Mesendoderm (in vitro differentiated cells): ENCODE results near the gene PGGHG.

Source experiments
- DNase-seq: peaks from one replicate; pipeline ENCODE4 v3.0.0; 2013
- H2AK5ac ChIP-seq: 2 replicates; pipeline ENCODE4 v1.6.1; 2013; ENCODE audit warnings: low read length, inconsistent platforms
- H2BK120ac ChIP-seq: 2 replicates; pipeline ENCODE4 v1.6.1; 2013; ENCODE audit warnings: low read depth, mild to moderate bottlenecking, low read length, moderate library complexity, mixed read lengths
- H2BK15ac ChIP-seq: replicated peaks from 2 replicates; pipeline ENCODE4 v1.6.1; 2013; ENCODE audit warnings: low read depth, mild to moderate bottlenecking, moderate library complexity
- H2BK5ac ChIP-seq: 2 replicates; pipeline ENCODE4 v1.6.1; 2013; ENCODE audit warnings: low read length, inconsistent platforms
- H3K18ac ChIP-seq: 2 replicates; pipeline ENCODE4 v1.6.1; 2013; ENCODE audit warnings: mild to moderate bottlenecking, low read length, mixed read lengths
- H3K23ac ChIP-seq: one replicate; pipeline ENCODE4 v1.6.1; 2013; ENCODE audit warnings: low read length
- H3K27ac ChIP-seq: 2 replicates; pipeline ENCODE4 v1.5.1; 2013; ENCODE audit warnings: low read depth, mild to moderate bottlenecking, inconsistent platforms, low read length, moderate library complexity
- H3K27me3 ChIP-seq: 2 replicates; pipeline ENCODE4 v1.6.1; 2013; ENCODE audit warnings: low read length, control low read depth, mild to moderate bottlenecking, inconsistent platforms; ENCODE audit not compliant: insufficient read depth, poor library complexity
- H3K36me3 ChIP-seq: 2 replicates; pipeline ENCODE4 v1.6.1; 2013; ENCODE audit warnings: low read length, inconsistent platforms; ENCODE audit not compliant: control insufficient read depth, insufficient read depth
- H3K4ac ChIP-seq: one replicate; pipeline ENCODE4 v1.6.1; 2013; ENCODE audit warnings: low read depth, mild to moderate bottlenecking, low read length, moderate library complexity
- H3K4me1 ChIP-seq: 2 replicates; pipeline ENCODE4 v1.6.1; 2013; ENCODE audit warnings: low read depth, low read length, inconsistent platforms; ENCODE audit not compliant: control insufficient read depth
- H3K4me2 ChIP-seq: 2 replicates; pipeline ENCODE4 v1.6.1; 2013; ENCODE audit warnings: low read length
- H3K4me3 ChIP-seq: 2 replicates; pipeline ENCODE4 v1.5.1; 2013; ENCODE audit warnings: mild to moderate bottlenecking, low read length
- H3K56ac ChIP-seq: one replicate; pipeline ENCODE4 v1.6.1; 2013; ENCODE audit warnings: low read length
- H3K79me1 ChIP-seq: 2 replicates; pipeline ENCODE4 v1.6.1; 2013; ENCODE audit warnings: low read length, inconsistent platforms
- H3K79me2 ChIP-seq: 2 replicates; pipeline ENCODE4 v1.6.1; 2013; ENCODE audit warnings: mild to moderate bottlenecking, low read length; ENCODE audit not compliant: control insufficient read depth, insufficient read depth
- H3K9ac ChIP-seq: 2 replicates; pipeline ENCODE4 v1.6.1; 2013; ENCODE audit warnings: low read length, inconsistent platforms
- H4K5ac ChIP-seq: one replicate; pipeline ENCODE4 v1.6.1; 2013; ENCODE audit warnings: low read length
- H4K8ac ChIP-seq: one replicate; pipeline ENCODE4 v1.6.1; 2013; ENCODE audit warnings: low read depth, mild to moderate bottlenecking, control low read depth, low read length, moderate library complexity
- WGBS: extraction: QIAGEN DNeasy Blood & Tissue Kit; methylation state at CpG from one replicate; pipeline ENCODE4 v1.1.7; 2013; ENCODE audit warnings: low lambda C conversion rate, missing lambda C conversion rate; ENCODE audit not compliant: insufficient coverage; ENCODE audit errors: extremely low coverage; 5-methylcytosine and 5-hydroxymethylcytosine counted together

Gene PGGHG

DNA sequence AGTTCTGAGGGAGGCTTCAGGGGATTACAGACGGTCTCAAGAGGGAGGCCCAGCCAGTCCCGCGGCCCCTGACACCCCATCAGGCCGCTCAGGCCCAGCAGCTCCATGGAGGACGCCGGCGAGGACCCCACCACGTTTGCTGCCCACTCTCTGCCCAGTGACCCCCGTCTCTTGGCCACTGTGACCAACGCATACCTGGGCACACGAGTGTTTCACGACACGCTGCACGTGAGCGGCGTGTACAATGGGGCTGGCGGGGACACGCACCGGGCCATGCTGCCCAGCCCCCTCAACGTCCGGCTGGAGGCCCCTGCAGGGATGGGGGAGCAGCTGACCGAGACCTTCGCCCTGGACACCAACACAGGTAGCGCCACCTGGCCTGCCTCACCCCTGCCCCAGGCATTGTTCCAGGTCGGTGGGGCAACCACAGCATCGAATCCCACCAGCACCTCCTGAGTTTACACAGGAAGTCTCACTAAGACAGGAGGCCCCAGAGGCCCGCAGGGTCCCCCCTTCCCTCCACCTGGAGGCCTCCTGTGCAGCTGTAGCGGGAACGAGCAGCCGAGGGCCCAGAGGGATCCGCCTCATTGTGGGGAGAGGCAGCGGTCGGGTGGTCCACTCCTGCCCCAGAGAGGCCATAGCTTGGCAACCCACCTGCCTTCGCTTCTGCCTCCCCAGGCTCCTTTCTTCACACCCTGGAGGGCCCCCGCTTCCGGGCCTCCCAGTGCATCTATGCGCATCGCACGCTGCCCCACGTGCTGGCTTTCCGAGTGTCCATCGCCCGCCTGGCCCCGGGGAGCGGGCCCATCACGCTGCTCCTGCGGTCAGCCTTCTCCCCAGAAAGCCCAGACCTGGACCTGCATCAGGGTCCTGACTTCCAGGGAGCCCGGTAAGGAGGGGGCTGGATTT is 1.0 kb downstream of the PGGHG start:
- Histone ChIP-seq H3K4me3 (no peak overlapping the region), H3K4ac (peak overlapping the region; percentile 66), H2BK120ac (peak overlapping the region; percentile 39), H3K9ac (peak overlapping the region; percentile 72), H3K56ac (peak overlapping the region; percentile 77), H3K79me2 (no peaks in the 10 kb centered on the region), H3K18ac (peak overlapping the region; percentile 56), H3K27me3 (no peaks in the 10 kb centered on the region), H3K79me1 (peaks cover 1% of the 10 kb centered on the region), H3K27ac (no peak overlapping the region), H3K4me1 (peaks cover 12% of the 10 kb centered on the region), H2BK15ac (no peak overlapping the region), H4K5ac (no peak overlapping the region), H3K36me3 (peaks cover 8% of the 10 kb centered on the region), H2AK5ac (no peak overlapping the region), H4K8ac (no peak overlapping the region), H2BK5ac (no peak overlapping the region), H3K23ac (peak overlapping the region; percentile 90), H3K4me2 (peak overlapping the region; percentile 49)
- no peak for DNase-seq
- WGBS, result no CpG with 5 or more reads among the region's 48 CpGs

DNA sequence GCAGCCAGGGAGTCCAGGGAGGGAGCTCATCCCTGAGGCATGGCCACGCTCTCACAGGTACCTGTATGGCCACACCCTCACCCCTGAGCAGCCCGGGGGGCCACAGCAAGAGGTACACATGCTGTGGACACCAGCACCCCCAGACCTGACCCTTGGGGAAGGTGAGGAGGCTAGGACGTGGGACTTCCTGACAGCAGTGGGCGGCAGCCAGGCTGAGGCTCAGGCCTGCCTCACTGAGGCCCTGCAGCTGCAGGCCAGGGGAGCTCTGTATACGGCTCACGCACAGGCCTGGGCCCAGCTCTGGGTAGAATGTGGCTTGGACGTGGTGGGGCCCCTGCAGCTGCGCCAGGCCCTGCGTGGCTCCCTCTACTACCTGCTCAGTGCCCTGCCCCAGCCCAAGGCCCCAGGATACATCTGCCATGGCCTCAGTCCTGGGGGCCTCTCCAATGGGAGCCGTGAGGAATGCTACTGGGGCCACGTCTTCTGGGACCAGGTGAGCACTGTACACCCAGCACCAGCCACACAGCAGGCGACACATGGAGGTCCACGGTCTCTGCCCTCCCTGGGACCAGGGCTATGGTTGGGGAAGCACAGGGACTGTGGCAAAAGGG is 1.8 kb downstream of the PGGHG start:
- Histone ChIP-seq H3K36me3 (peaks cover 8% of the 10 kb centered on the region), H2BK15ac (no peak overlapping the region), H3K23ac (peak overlapping the region; percentile 66), H4K8ac (no peak overlapping the region), H3K27ac (peak overlapping the region; percentile 58), H3K79me1 (peaks cover 1% of the 10 kb centered on the region), H3K56ac (peak overlapping the region; percentile 77), H3K4ac (no peak overlapping the region), H3K18ac (no peak overlapping the region), H2BK120ac (no peak overlapping the region), H2AK5ac (no peak overlapping the region), H3K4me1 (peaks cover 12% of the 10 kb centered on the region), H3K4me2 (peak overlapping the region; percentile 40), H4K5ac (no peak overlapping the region), H3K27me3 (no peaks in the 10 kb centered on the region), H3K9ac (peak overlapping the region; percentile 71), H2BK5ac (no peak overlapping the region), H3K79me2 (no peaks in the 10 kb centered on the region), H3K4me3 (no peak overlapping the region)
- no peak for DNase-seq
- no CpG with 5 or more reads among the region's 13 CpGs for WGBS

DNA sequence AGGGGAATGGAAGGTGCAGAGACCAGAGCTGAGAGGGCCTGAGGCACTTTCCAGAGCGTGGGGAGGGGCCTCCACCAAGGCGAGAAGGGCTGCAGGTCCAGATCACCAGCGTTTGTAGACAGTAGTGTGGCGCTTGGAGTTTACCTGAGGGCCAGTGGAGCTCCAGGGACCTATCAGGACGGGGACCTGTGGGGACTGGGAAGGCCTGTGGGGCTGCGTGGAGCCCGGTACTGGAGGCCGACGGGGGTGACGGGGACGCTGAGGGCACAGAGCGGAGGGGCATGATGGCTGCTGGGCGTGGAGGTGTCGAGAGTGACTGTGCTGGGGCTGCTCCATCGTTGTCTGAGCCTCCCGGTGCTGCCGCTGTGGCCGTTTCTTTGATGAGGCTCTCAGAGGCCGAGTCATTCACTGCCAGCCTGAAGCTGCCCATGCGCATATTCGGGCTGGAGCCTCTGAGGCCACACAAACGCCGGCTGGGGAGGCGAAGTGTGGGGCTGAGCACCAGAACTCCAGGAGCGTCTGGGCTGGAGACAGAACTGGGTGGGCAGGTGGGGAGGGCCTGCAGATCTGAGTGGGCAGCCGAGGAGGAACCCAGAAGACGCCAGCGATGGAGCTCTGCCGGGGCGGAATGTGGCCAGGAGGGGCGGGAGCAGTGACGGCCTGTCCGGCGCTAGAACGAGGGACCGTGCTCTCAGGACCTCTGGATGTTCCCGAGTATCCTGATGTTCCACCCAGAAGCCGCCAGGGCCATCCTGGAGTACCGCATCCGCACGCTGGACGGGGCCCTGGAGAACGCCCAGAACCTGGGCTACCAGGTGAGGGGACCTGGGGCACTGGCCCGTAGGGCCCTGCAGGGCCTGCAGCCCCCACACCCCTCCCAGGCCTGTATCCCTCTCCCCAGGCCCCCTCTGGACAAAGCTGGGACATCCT is 2.6 kb downstream of the PGGHG start:
- peak overlapping the region; percentile 67 for H2BK5ac ChIP-seq
- H3K4me1 ChIP-seq, result peaks cover 12% of the 10 kb centered on the region
- no CpG with 5 or more reads among the region's 44 CpGs for WGBS

GRCh38 chr11:292211-293121 is 3.5 kb downstream of the PGGHG start:
- H2BK5ac ChIP-seq, result no peak overlapping the region
- H3K27me3 ChIP-seq, result no peaks in the 10 kb centered on the region
- H3K9ac ChIP-seq, result no peak overlapping the region
- H3K79me2 ChIP-seq, result no peaks in the 10 kb centered on the region
- H3K4ac ChIP-seq, result no peak overlapping the region
- H2AK5ac ChIP-seq, result no peak overlapping the region
- peaks cover 12% of the 10 kb centered on the region for H3K4me1 ChIP-seq
- H3K56ac ChIP-seq, result no peak overlapping the region
- H3K36me3 ChIP-seq, result peaks cover 8% of the 10 kb centered on the region
- H3K23ac ChIP-seq, result no peak overlapping the region
- H3K27ac ChIP-seq, result no peak overlapping the region
- no peak overlapping the region for H3K4me2 ChIP-seq
- H4K8ac ChIP-seq, result no peak overlapping the region
- WGBS, result no CpG with 5 or more reads among the region's 29 CpGs
- no peak for DNase-seq
- H2BK15ac ChIP-seq, result no peak overlapping the region
- H2BK120ac ChIP-seq, result no peak overlapping the region
- H3K79me1 ChIP-seq, result peaks cover 1% of the 10 kb centered on the region
- H3K18ac ChIP-seq, result no peak overlapping the region
- H3K4me3 ChIP-seq, result no peak overlapping the region
- H4K5ac ChIP-seq, result no peak overlapping the region

More for the DNA sequence above, 2.6 kb downstream of the PGGHG start:
- Histone ChIP-seq H3K4ac (no peak overlapping the region), H3K79me1 (peaks cover 1% of the 10 kb centered on the region), H3K18ac (no peak overlapping the region), H3K4me2 (peak overlapping the region; percentile 40), H3K9ac (peak overlapping the region; percentile 71), H3K36me3 (peaks cover 8% of the 10 kb centered on the region), H3K27me3 (no peaks in the 10 kb centered on the region), H2AK5ac (peak overlapping the region; percentile 69), H3K56ac (peak overlapping the region; percentile 77), H4K5ac (no peak overlapping the region), H4K8ac (no peak overlapping the region), H2BK120ac (no peak overlapping the region), H3K79me2 (no peaks in the 10 kb centered on the region), H3K4me3 (no peak overlapping the region), H2BK15ac (no peak overlapping the region), H3K23ac (peak overlapping the region; percentile 98), H3K27ac (peak overlapping the region; percentile 58)
- peak; percentile 70 for DNase-seq
